GM18870 (cell line): ENCODE results near the gene TBXT.
"Not testable (repeated sequence)": the region's sequence is repeated elsewhere in the genome, so short reads cannot be mapped to it uniquely, and the experiment has no call there.

ENCODE experiments used
- ATAC-seq: cut with Tn5 transposase; IDR thresholded peaks from one replicate; pipeline ENCODE4 v1.9.1; 2021; ENCODE audit warnings: moderate library complexity; ENCODE audit not compliant: unreplicated experiment

Gene TBXT

GRCh38 chr6:166173281-166173951, 5.8 kb upstream of the TBXT start:
- no peak for ATAC-seq

GRCh38 chr6:166172546-166172945, 4.9 kb upstream of the TBXT start:
- ATAC-seq, result no peak

- no peak for ATAC-seq
Observed at GRCh38 chr6:166169549-166170421, 2.1 kb upstream of the TBXT start.

- no peak for ATAC-seq
Observed at GRCh38 chr6:166168616-166169548, 1.2 kb upstream of the TBXT start.

- ATAC-seq, result no peak
Observed at GRCh38 chr6:166167258-166167731, 356 bp downstream of the TBXT start.

- no peak for ATAC-seq
Observed at GRCh38 chr6:166166314-166167257, 1.1 kb downstream of the TBXT start.

- ATAC-seq, result no peak
Observed at GRCh38 chr6:166165558-166166313, 1.9 kb downstream of the TBXT start.

- peak; percentile 78 for ATAC-seq
Observed at GRCh38 chr6:166162599-166163342, 4.9 kb downstream of the TBXT start.

- no peak for ATAC-seq
Observed at GRCh38 chr6:166157930-166158617, 9.6 kb downstream of the TBXT start.

GRCh38 chr6:166156942-166157341, 10.7 kb downstream of the TBXT start:
- no peak for ATAC-seq

- ATAC-seq, result no peak
Observed at GRCh38 chr6:166153966-166154365, 13.7 kb downstream of the TBXT start.

GRCh38 chr6:166152660-166153059, 15.0 kb downstream of the TBXT start:
- no peak for ATAC-seq

- ATAC-seq, result no peak
Observed at GRCh38 chr6:166151798-166152197, 15.9 kb downstream of the TBXT start.

- ATAC-seq, result no peak
Observed at GRCh38 chr6:166145751-166146150, 21.9 kb downstream of the TBXT start.

- no peak for ATAC-seq
Observed at GRCh38 chr6:166143011-166143410, 24.6 kb downstream of the TBXT start.

- no peak for ATAC-seq
Observed at GRCh38 chr6:166127624-166128472, 39.8 kb downstream of the TBXT start.

- not testable (repeated sequence) for ATAC-seq
Observed at GRCh38 chr6:166123115-166123514, 44.5 kb downstream of the TBXT start.
